HepG2 (cell line): ENCODE results near the gene CIBAR2. TPM values are rescaled to one million over a fixed set of nuclear protein-coding genes. Genes with fewer than 3 reads are reported as not detected.
A peak's percentile ranks its signal among the peaks of the same experiment; 100 is the strongest.

Experiments
- ARNTL ChIP-seq: sonication (generic); formaldehyde crosslinking; IDR thresholded peaks from 2 replicates; pipeline ENCODE4 v1.4.0; 2020; ENCODE audit warnings: mild to moderate bottlenecking, missing genetic modification reagents
- CC2D1A ChIP-seq: sonication (generic); formaldehyde crosslinking; IDR thresholded peaks from 2 replicates; pipeline ENCODE4 v1.8.1; 2023; ENCODE audit warnings: mild to moderate bottlenecking, missing genetic modification reagents
- HOXA3 ChIP-seq: sonication (generic); formaldehyde crosslinking; IDR thresholded peaks from 2 replicates; pipeline ENCODE4 v1.5.0; 2020; ENCODE audit warnings: missing genetic modification reagents
- IKZF5 ChIP-seq: IDR thresholded peaks from 2 replicates; pipeline ENCODE4 v1.6.1; 2018; ENCODE audit warnings: missing genetic modification reagents, mild to moderate bottlenecking, missing compliant biosample characterization
- MBD4 ChIP-seq: IDR thresholded peaks from 2 replicates; pipeline ENCODE4 v1.6.1; 2012; ENCODE audit warnings: low read length, inconsistent platforms, borderline replicate concordance
- MIXL1 ChIP-seq: IDR thresholded peaks from 2 replicates; pipeline ENCODE4 v1.6.1; 2016
- NCOA2 ChIP-seq: sonication (generic); formaldehyde crosslinking; IDR thresholded peaks from 2 replicates; pipeline ENCODE4 v1.8.0; 2022; ENCODE audit warnings: inconsistent platforms
- NFE2L2 ChIP-seq: fragments of 150-350 bp; IDR thresholded peaks from 2 replicates; pipeline ENCODE4 v1.6.1; 2014; ENCODE audit warnings: low read length
- SALL1 ChIP-seq: sonication (generic); formaldehyde crosslinking; IDR thresholded peaks from 2 replicates; pipeline ENCODE4 v1.8.0; 2022; ENCODE audit warnings: mild to moderate bottlenecking, missing genetic modification reagents
- TAF15 ChIP-seq: fragments of 200-400 bp; formaldehyde crosslinking; IDR thresholded peaks from one replicate; pipeline ENCODE4 v1.6.1; 2018; ENCODE audit warnings: mild to moderate bottlenecking, low read depth, low read length; ENCODE audit not compliant: poor library complexity, severe bottlenecking
- TCF12 ChIP-seq, 2 experiments: fragments of 450-650 bp in 1 of 2; sonication (generic) in 1 of 2; formaldehyde crosslinking in 1 of 2; IDR thresholded peaks; 2 replicates each; pipeline versions ENCODE4 v1.6.1 to v1.8.0; 2017 to 2022; ENCODE audit warnings: antibody characterized with exemption in 1 of 2, mild to moderate bottlenecking in 1 of 2, missing genetic modification reagents in 1 of 2, moderate library complexity in 1 of 2
- ZNF292 ChIP-seq: sonication (generic); formaldehyde crosslinking; IDR thresholded peaks from 2 replicates; pipeline ENCODE4 v1.8.1; 2022; ENCODE audit warnings: mild to moderate bottlenecking, low read depth, missing genetic modification reagents, borderline replicate concordance
- ZNF768 ChIP-seq: sonication (generic); formaldehyde crosslinking; IDR thresholded peaks from 2 replicates; pipeline ENCODE4 v1.4.0; 2020; ENCODE audit warnings: missing genetic modification reagents
- ZNF790 ChIP-seq: sonication (generic); formaldehyde crosslinking; IDR thresholded peaks from 2 replicates; pipeline ENCODE4 v1.8.0; 2022; ENCODE audit warnings: missing genetic modification reagents, mild to moderate bottlenecking, borderline replicate concordance
- ZNF83 ChIP-seq: sonication (generic); formaldehyde crosslinking; IDR thresholded peaks from 2 replicates; pipeline ENCODE4 v1.4.0; 2020; ENCODE audit warnings: missing genetic modification reagents, mild to moderate bottlenecking, borderline replicate concordance
- polyA plus RNA-seq, 8 experiments: library from polyadenylated mRNA; depleted of rRNA in 3 of 8; stranded (reverse) in 7 of 8; unstranded in 1 of 8; fragments of >200 nt; fragmentation: Illumina TruSeq in 4 of 8; extraction: Trizol in 4 of 8; gene quantifications; 2 replicates each; pipeline versions ENCODE4 v1.2.1 to v1.2.3, GENCODE V29; 2011 to 2016; ENCODE audit warnings: low read depth in 4 of 8, missing spikeins in 1 of 8, mixed read lengths in 1 of 8; ENCODE audit not compliant: insufficient read depth in 1 of 8
- total RNA-seq, 5 experiments: library from RNA; depleted of rRNA; stranded (reverse); fragments of >200 nt; fragmentation: Illumina TruSeq; extraction: Trizol; gene quantifications; 2 replicates each; pipeline ENCODE4 v1.2.3, GENCODE V29; 2016; ENCODE audit warnings: low read depth in 1 of 5
- TF ChIP-seq, protein P1 (sequence below): sonication (generic); formaldehyde crosslinking; IDR thresholded peaks from 2 replicates; pipeline ENCODE4 v1.4.0; 2020; ENCODE audit warnings: mild to moderate bottlenecking, missing genetic modification reagents
- TF ChIP-seq, protein P2 (sequence below): sonication (generic); formaldehyde crosslinking; IDR thresholded peaks from 2 replicates; pipeline ENCODE4 v1.5.1; 2020; ENCODE audit warnings: mild to moderate bottlenecking, moderate library complexity, missing genetic modification reagents
- TF ChIP-seq, protein P3 (sequence below): sonication (generic); formaldehyde crosslinking; conservative IDR thresholded peaks from 2 replicates; pipeline ENCODE4 v1.4.0; 2020; ENCODE audit warnings: missing genetic modification reagents

CIBAR2 gene
- total and polyA plus RNA-seq, 2 of the 13 experiments (the other 11 are each of a cell fraction or from before 2014, with no cell fraction given): not detected

- TF ChIP-seq, protein P1, sequence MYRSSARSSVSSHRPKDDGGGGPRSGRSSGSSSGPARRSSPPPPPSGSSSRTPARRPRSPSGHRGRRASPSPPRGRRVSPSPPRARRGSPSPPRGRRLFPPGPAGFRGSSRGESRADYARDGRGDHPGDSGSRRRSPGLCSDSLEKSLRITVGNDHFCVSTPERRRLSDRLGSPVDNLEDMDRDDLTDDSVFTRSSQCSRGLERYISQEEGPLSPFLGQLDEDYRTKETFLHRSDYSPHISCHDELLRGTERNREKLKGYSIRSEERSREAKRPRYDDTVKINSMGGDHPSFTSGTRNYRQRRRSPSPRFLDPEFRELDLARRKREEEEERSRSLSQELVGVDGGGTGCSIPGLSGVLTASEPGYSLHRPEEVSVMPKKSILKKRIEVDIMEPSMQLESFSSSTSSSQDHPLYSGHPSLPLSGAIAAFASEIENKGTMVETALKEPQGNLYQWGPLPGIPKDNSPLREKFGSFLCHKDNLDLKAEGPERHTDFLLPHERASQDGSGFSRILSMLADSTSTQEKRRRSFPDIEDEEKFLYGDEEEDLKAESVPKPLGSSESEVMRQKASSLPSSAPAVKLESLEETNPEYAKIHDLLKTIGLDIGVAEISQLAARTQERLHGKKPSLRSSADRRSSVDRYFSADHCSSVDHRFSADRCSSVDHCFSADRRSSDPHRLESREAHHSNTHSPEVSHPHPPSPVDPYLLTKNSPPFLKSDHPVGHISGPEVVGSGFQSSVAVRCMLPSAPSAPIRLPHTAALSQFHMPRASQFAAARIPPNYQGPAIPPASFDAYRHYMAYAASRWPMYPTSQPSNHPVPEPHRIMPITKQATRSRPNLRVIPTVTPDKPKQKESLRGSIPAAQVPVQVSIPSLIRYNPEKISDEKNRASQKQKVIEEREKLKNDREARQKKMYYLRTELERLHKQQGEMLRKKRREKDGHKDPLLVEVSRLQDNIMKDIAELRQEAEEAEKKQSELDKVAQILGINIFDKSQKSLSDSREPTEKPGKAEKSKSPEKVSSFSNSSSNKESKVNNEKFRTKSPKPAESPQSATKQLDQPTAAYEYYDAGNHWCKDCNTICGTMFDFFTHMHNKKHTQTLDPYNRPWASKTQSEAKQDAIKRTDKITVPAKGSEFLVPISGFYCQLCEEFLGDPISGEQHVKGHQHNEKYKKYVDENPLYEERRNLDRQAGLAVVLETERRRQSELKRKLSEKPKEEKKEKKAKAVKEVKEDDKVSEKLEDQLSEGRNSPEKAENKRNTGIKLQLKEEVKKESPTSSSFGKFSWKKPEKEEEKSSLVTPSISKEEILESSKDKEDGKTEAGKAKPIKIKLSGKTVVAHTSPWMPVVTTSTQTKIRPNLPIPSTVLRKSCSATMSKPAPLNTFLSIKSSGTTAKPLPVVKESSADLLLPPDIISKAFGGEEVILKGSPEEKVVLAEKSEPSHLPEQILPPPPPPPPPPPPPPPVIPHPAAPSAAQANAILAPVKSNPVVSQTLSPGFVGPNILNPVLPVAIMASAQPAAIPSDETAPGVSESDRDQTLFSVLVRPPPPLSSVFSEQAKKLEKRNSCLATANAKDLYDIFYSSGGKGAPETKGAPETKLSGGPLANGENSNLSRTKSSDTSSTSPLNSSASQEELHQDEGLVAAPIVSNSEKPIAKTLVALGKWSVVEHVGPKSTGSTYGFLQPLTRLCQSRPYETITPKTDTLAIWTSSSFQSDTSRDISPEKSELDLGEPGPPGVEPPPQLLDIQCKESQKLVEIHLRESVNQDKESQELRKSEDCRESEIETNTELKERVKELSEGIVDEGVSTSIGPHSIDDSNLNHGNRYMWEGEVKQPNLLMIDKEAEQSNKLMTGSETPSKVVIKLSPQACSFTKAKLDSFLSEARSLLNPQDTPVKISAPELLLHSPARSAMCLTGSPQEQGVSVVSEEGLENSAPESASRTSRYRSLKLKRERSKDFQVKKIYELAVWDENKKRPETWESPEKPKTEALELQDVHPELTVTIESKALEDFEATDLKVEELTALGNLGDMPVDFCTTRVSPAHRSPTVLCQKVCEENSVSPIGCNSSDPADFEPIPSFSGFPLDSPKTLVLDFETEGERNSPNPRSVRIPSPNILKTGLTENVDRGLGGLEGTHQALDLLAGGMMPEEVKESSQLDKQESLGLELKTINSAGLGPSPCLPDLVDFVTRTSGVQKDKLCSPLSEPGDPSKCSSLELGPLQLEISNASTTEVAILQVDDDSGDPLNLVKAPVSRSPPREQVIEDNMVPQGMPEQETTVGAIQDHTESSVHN (CRISPR knock-in tag): no peak
- TF ChIP-seq MBD4: no peak
- no peak for TF ChIP-seq NFE2L2
- TF ChIP-seq ZNF83 (CRISPR knock-in tag): no peak
- TF ChIP-seq TCF12 (IDR thresholded peaks at IDR 0.05): no peak
- no peak for TF ChIP-seq TCF12 (CRISPR knock-in tag; IDR thresholded peaks at IDR 0.05)
- TF ChIP-seq ZNF768 (CRISPR knock-in tag): no peak
- TF ChIP-seq, protein P2, sequence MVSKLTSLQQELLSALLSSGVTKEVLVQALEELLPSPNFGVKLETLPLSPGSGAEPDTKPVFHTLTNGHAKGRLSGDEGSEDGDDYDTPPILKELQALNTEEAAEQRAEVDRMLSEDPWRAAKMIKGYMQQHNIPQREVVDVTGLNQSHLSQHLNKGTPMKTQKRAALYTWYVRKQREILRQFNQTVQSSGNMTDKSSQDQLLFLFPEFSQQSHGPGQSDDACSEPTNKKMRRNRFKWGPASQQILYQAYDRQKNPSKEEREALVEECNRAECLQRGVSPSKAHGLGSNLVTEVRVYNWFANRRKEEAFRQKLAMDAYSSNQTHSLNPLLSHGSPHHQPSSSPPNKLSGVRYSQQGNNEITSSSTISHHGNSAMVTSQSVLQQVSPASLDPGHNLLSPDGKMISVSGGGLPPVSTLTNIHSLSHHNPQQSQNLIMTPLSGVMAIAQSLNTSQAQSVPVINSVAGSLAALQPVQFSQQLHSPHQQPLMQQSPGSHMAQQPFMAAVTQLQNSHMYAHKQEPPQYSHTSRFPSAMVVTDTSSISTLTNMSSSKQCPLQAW (CRISPR knock-in tag): peak; percentile 66
- 0 out of 2 replicates have a peak, but pooled peaks have one; percentile 8 for TF ChIP-seq ZNF292 (CRISPR knock-in tag)
- TF ChIP-seq CC2D1A: no peak
- TF ChIP-seq NCOA2 (CRISPR knock-in tag): no peak
- TF ChIP-seq MIXL1 (CRISPR knock-in tag): no peak
- peak; percentile 34; the same call in 1 of the 2 replicates for TF ChIP-seq SALL1 (CRISPR knock-in tag)
- peak; percentile 66; the same call in 1 of the 2 replicates for TF ChIP-seq ZNF790 (CRISPR knock-in tag)
- TF ChIP-seq IKZF5 (CRISPR knock-in tag): no peak
- TF ChIP-seq HOXA3 (CRISPR knock-in tag): no peak
- TF ChIP-seq ARNTL (CRISPR knock-in tag): no peak
- TF ChIP-seq, protein P3, sequence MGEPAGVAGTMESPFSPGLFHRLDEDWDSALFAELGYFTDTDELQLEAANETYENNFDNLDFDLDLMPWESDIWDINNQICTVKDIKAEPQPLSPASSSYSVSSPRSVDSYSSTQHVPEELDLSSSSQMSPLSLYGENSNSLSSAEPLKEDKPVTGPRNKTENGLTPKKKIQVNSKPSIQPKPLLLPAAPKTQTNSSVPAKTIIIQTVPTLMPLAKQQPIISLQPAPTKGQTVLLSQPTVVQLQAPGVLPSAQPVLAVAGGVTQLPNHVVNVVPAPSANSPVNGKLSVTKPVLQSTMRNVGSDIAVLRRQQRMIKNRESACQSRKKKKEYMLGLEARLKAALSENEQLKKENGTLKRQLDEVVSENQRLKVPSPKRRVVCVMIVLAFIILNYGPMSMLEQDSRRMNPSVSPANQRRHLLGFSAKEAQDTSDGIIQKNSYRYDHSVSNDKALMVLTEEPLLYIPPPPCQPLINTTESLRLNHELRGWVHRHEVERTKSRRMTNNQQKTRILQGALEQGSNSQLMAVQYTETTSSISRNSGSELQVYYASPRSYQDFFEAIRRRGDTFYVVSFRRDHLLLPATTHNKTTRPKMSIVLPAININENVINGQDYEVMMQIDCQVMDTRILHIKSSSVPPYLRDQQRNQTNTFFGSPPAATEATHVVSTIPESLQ (CRISPR knock-in tag): no peak
- TF ChIP-seq TAF15: no peak
Measured at GRCh38 chr16:85142129-85142513, 29.8 kb upstream of the CIBAR2 start (continued).
